HG03139 (cell line): Measurements from ENCODE around the gene MAB21L4.

Source experiments
- ATAC-seq: cut with Tn5 transposase; IDR thresholded peaks from one replicate; pipeline ENCODE4 v1.9.1; 2021; ENCODE audit not compliant: unreplicated experiment

The MAB21L4 gene

DNA sequence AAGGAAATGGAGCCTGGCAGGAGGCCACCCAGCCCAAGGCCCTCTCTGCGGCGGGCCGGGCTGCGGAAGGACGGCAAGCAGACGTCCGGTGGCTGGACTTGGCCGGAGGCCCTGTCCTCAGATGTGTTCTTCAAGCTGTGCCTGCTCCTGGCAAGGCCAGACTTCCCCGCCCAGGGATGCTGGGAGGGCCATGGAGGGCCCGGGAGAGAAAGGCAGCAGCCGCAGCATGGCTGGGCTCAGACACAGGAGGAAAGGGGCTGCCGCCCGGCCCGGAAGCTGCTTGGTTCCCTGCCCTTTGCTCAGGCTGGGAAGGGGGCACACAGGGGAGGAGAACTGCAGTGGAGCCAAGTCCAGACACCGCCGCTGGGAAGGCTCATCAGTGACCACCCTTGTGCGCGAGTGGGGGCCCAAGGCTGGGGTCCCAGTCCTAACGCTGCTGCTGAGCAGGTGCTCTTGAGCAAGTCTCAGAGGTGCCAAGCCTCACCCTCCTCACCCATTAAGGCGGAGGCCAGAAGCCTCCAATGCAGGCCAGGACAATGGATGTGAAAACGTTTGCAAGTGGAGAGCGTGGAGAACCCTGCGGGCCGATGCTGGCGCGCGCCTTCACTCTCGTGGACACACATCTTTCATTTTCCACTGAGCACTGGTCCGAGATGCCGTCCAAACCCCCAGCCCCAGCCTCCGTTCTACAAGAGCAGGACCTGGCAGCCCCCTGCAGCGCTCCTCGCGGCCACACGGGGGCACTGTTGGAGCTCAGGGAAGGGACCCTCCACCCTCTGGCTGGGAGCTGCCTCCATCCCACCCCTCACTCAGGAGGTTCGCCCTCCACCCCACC lies 18.1 kb upstream of the MAB21L4 start:
- no peak for ATAC-seq

- ATAC-seq = no peak
Measured at GRCh38 chr2:240912878-240913809, 17.2 kb upstream of the MAB21L4 start.

- ATAC-seq = no peak
Measured at GRCh38 chr2:240911641-240912265, 15.8 kb upstream of the MAB21L4 start.

- ATAC-seq = no peak
Measured at GRCh38 chr2:240909216-240909974, 13.4 kb upstream of the MAB21L4 start.

- no peak for ATAC-seq
Measured at GRCh38 chr2:240906911-240907590, 11.1 kb upstream of the MAB21L4 start.

DNA sequence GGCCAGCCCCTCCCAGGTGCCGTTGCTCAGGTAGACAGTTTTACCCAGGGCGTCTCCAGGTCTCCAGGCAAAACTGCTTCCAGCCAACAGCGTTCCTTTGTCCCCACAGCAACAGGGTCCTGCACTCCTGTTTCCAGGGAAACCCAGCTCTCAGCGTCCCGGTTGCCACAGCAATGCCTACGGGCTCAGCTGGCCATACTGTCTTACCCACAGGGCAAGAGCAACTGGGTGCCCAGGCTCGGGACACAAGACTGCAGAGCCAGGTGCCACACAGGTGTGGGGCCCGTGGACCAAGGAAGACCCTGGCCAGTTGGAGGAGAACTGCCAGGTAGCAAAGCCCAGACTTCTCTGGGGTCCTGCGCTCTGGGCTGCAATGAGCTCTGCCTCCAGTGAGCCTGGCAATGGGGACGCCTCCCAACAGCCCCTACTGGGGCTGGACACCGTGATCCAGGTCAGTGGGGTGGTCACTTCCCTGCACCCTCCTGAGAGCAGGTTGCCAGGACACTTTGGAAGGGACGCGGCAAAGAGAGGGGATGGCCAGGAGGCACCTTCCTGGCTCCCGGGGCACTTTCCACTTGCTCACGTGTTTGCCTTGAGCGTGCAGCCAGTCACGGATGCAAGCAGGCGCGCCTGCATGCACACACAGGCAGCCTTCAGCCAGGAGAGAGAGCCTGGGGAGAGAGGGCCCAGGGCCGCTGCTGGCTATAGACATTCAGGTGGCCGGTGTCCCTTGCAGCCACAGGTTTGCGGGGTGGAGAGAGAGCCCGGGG lies 10.4 kb upstream of the MAB21L4 start, which contains the start of gene CROCC2:
Gene CROCC2, plus strand, starts transcription at position 196 of the 770 bp plus-strand sequence. Its CDS starts 178 bp downstream, at position 374.
- ATAC-seq = no peak

GRCh38 chr2:240905176-240905781 lies 9.3 kb upstream of the MAB21L4 start:
- ATAC-seq = no peak

GRCh38 chr2:240904216-240905175 lies 8.5 kb upstream of the MAB21L4 start:
- no peak for ATAC-seq

- no peak for ATAC-seq
Measured at GRCh38 chr2:240903191-240904060, 7.5 kb upstream of the MAB21L4 start.

DNA sequence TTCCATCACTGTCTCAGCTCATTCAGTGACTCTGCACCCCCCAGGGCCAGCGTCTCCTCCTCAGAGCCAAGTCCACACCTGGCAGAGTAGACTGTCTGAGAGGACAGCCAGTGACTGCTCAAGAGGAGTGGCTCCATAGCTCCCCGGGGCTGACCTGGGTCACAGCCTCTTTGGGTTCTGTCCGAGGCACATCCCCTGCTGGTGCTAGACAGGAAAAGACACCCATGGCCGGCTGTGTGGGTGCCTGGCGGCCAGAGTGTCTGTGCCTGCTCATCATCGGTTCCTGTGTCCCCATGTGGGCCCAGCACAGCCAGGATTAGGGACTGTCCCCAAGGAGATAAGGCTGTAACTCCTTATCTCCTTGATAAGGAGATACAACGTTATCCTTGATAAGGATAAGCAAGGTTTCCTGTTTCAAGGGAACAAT lies 6.7 kb upstream of the MAB21L4 start:
- no peak for ATAC-seq

DNA sequence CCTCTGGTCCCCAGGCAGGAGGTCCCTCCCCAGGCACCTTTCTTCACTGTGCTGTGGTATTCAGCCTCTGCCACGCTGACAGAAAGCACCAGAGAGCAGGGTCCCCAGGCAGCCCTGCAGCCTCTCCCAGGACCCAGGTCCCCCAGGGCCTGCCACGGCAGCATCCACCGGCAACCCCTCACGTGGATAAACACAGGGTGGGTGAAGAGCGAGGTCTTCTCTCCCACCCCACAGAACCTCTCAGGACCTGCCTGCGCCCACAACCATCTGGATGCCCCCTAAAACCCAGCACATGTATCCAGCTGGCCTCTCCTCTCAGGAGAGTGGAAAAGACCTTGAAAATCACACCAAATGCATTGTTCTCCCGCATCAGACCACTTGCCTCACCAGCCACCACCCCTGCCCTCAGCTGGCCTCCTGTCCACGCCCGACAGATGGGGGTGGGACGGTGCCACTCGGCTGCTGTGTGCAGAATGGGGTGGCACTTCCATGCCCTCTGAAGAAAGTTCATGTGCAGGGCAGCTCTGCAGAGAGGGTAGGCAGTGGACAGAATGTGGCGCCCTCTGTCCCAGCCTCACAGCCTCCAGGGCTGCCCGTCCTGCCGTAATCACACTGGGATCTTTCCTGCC lies 6.1 kb upstream of the MAB21L4 start:
- ATAC-seq = no peak

GRCh38 chr2:240900141-240900860 lies 4.3 kb upstream of the MAB21L4 start:
- no peak for ATAC-seq

DNA sequence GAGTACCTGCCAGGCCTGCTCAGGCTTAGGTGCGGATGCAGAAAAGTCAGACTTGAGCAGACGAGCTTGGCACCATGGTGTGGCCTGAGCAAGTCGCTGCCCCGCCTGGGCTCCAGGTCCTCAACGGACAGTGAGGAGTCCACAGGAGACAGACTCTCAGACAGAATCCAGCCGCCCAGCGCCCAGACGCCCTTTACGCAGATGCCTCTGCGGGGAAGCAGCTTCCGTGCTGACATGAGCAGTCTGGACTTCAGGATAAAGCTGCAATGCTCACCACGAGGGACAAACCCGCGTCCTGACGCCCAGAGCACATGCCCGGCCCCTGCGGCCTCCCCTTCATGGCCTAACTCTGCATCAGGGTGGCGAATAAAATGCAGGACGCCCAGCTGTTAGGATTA lies 3.5 kb upstream of the MAB21L4 start:
- ATAC-seq = no peak

DNA sequence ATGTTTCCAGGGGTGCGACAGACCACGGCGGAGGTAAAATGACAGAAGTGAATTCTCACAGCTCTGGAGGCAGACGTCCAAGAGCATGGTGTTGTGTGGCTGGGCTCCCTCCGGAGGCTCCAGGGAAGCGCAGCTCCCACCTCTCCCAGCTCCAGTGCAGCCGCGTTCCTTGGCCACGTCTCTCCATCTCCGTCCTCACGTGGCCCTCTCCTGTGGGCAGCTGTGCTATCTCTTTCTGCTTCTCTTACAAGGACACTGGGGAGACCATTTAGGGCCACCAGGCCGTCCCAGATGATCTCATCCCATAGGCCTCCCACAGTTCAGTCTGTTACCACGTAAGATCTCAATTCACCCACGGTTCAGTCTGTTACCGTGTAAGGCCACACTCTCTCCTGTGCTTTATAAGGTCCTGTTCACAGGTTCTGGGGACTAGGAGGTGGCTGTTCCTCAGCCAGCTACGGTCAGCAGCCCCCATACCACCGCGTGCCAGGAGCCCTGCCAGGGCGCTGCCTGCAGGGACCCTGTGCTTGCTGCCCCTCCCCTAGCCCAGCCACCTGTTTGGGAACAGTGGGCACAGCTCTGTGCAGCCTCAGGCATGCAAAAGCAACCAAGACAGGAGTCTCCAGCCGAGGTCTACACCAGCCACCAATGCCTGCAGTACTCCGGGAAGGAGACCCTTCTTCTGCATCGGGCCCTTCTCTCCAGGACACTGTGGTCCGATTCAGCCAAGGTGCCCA lies 2.9 kb upstream of the MAB21L4 start:
- no peak for ATAC-seq
